GM10248 (cell line): ENCODE results near the gene SLC22A23.

Source experiments
- CTCF ChIA-PET: fragments of 300-600 bp; sonication (Branson Sonifier 250); formaldehyde crosslinking; extraction: SDS; loops from one replicate; lab custom pipeline; 2021; ENCODE audit warnings: antibody characterized with exemption; lab: Yijun Ruan, JAX
- POLR2A ChIA-PET: fragments of 350-650 bp; sonication (Branson Sonifier 250); formaldehyde crosslinking; extraction: SDS; loops from one replicate; lab custom pipeline; 2020; ENCODE audit warnings: antibody characterized with exemption; lab: Yijun Ruan, JAX
- DNase-seq: peaks from one replicate; pipeline ENCODE4 v3.0.0; 2012; ENCODE audit errors: extremely low spot score
- TF ChIP-seq, protein P1 (sequence below): IDR thresholded peaks from 2 replicates; pipeline ENCODE4 v1.5.1; 2012; ENCODE audit warnings: mild to moderate bottlenecking, low read depth; ENCODE audit errors: extremely low read depth, missing control alignments, control extremely low read depth

Gene SLC22A23

GRCh38 chr6:3269281-3269975 is 187.4 kb downstream of the SLC22A23 start:
- TF ChIP-seq, protein P1, sequence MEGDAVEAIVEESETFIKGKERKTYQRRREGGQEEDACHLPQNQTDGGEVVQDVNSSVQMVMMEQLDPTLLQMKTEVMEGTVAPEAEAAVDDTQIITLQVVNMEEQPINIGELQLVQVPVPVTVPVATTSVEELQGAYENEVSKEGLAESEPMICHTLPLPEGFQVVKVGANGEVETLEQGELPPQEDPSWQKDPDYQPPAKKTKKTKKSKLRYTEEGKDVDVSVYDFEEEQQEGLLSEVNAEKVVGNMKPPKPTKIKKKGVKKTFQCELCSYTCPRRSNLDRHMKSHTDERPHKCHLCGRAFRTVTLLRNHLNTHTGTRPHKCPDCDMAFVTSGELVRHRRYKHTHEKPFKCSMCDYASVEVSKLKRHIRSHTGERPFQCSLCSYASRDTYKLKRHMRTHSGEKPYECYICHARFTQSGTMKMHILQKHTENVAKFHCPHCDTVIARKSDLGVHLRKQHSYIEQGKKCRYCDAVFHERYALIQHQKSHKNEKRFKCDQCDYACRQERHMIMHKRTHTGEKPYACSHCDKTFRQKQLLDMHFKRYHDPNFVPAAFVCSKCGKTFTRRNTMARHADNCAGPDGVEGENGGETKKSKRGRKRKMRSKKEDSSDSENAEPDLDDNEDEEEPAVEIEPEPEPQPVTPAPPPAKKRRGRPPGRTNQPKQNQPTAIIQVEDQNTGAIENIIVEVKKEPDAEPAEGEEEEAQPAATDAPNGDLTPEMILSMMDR = no peak
- ChIA-PET CTCF (interaction anchor here (1.0 to 2.1 kb wide), 4 partner anchors 8 to 18 kb away, joined by 3 to 8 read pairs (median 4); partner anchors contain the start of gene PSMG4), POLR2A (no interaction called here)

DNA sequence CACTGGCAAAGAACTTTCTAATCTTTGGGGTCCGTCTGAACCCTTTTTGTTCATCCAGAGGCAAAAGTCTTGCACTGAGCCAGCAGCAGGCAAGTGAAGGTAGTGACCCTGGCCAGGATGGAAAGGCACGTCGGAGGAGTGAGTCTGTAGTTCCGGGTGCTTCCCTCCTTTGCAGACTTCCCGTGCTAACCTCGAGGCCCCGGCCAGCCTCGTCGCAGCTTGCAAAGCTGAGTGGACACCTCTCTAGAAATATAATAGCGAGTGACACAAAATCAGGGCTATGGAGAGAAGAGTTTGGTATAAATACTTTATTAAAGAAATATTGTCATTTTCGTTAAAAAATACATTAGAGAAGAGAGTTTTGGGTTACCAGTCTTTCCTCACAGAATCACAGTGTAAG is 188.2 kb downstream of the SLC22A23 start:
- no peak for DNase-seq
- TF ChIP-seq, protein P1 = no peak
- ChIA-PET POLR2A (no interaction called here), CTCF (no interaction called here)

More at GRCh38 chr6:3269281-3269975, 187.4 kb downstream of the SLC22A23 start:
- DNase-seq = no peak

DNA sequence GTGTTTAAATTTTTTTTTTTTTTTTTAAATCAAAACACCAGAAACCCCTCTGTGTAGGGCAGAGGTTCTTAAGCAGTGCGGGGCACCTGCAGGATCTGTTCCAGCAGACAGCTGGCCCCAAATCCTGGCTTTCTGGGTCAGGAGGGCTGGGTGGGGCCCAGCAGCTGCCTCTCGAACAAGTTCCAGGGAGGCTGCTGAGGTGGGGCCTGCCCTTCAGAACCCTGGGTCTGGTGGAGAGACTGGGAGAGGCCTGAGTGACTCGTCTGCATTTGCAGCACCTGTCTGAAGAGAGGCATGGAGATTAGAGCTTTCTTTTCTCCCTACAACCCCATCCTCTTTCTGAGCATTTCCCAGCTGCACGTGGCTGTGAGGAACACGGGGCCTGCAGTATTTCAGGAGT is 189.7 kb downstream of the SLC22A23 start:
- ChIA-PET CTCF (interaction anchor here (0.9 to 1.0 kb wide), 2 partner anchors 13 to 16 kb away, joined by 3 read pairs; no protein-coding TSS in a partner anchor), POLR2A (no interaction called here)
- TF ChIP-seq, protein P1 = no peak
- DNase-seq = no peak

DNA sequence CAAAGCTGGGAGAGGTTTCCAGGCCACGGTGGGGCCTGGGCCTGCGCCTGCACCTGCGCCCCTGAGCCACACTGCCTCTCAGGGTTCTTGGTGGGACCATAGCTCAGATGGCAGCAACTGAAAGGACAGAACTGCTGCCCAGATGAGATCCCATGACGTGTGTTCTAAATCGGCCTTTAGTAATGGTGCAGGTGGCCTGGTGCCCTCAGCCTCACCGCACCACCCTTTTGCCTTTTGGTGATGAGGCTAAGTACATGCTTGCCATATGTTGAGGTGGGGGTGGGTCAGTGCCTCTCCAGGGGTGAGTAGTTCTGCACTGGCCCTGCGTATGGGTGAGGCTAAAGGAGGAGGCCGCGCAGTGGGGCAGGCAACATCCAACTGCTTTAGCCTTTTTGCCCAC is 190.7 kb downstream of the SLC22A23 start:
- POLR2A ChIA-PET = no interaction called here
- no peak for DNase-seq
- CTCF ChIA-PET = interaction anchor here (1.4 to 2.4 kb wide), 3 partner anchors 10 to 15 kb away, joined by 3 to 12 read pairs (median 6); no protein-coding TSS in a partner anchor
- TF ChIP-seq, protein P1 = no peak

DNA sequence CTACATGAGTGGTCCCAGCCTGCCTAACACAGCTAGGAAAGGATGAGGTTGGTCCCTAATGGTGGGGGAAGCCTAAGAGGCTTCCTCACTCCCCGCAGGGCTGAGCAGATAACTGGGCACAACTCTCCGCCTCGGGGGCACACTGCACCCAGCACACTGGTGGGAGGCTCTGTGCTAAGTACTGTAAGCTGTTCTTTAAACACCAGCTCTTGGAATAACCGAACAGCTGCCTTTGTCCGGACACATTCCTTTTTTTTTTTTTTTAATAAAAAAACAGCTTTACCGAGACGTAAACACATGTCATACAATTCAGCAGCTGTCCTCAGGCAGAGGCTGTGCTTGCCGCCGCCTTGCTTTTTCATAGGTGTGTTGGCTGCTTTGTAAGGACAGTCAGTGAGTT is 191.2 kb downstream of the SLC22A23 start:
- POLR2A ChIA-PET = no interaction called here
- no peak for DNase-seq
- CTCF ChIA-PET = interaction anchor here (0.7 to 2.4 kb wide), 5 partner anchors 8 to 460 kb away, joined by 3 to 12 read pairs (median 5); no protein-coding TSS in a partner anchor
- TF ChIP-seq, protein P1 = no peak

DNA sequence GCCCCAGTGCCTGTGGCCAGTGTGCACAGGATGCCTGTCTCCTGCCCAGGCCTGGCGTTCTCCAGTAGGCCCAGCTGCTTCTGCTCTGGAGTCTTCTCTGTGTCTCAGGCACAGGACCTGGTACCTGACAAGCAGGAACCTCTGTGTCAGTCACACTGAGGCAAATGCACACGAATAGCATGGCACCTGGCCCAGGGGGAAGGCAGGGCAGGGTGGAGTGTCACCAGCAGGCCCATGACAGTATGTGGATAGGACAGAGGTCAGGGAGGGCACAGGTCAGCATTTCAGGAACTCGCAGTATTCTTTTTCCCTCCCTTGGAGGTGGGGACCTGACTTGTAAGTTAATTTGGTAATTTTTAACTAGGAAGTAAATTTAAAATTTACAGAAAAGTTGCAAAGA is 192.5 kb downstream of the SLC22A23 start:
- CTCF ChIA-PET = interaction anchor here (1.2 to 2.4 kb wide), 2 partner anchors 9 to 13 kb away, joined by 5 to 12 read pairs; no protein-coding TSS in a partner anchor
- POLR2A ChIA-PET = no interaction called here
- TF ChIP-seq, protein P1 = no peak
- DNase-seq = no peak
